ENCODE data around the gene DIP2B. TPM values are rescaled to one million over a fixed set of nuclear protein-coding genes. Genes with fewer than 3 reads are reported as not detected.
A peak's percentile ranks its signal among the peaks of the same experiment; 100 is the strongest.

DIP2B gene
- total RNA-seq, 1 donor from 2014 or later = 28.6 TPM

GRCh38 chr12:50620109-50620977, 115.6 kb downstream of the DIP2B start:
- H3K4me1 ChIP-seq = peaks cover 44% of the 10 kb centered on the region
- no peaks in the 10 kb centered on the region for H3K9me3 ChIP-seq
- H3K27me3 ChIP-seq = no peaks in the 10 kb centered on the region
- TF ChIP-seq CTCF (IDR thresholded peaks at IDR 0.05) = no peak
- intact Hi-C loops (cut with DNase I) = no loop called here
- no peak for DNase-seq
- ATAC-seq = peak; percentile 55
- no peak overlapping the region for H3K4me3 ChIP-seq
- H3K36me3 ChIP-seq = no peaks in the 10 kb centered on the region
- H3K27ac ChIP-seq = no peak overlapping the region

GRCh38 chr12:50620978-50621360, 116.2 kb downstream of the DIP2B start:
- no peak overlapping the region for H3K27ac ChIP-seq
- peaks cover 50% of the 10 kb centered on the region for H3K4me1 ChIP-seq
- no peaks in the 10 kb centered on the region for H3K36me3 ChIP-seq
- no peak for TF ChIP-seq CTCF (IDR thresholded peaks at IDR 0.05)
- intact Hi-C loops (cut with DNase I) = no loop called here
- H3K27me3 ChIP-seq = no peaks in the 10 kb centered on the region
- no peak for ATAC-seq
- no peak overlapping the region for H3K4me3 ChIP-seq
- DNase-seq = no peak
- no peaks in the 10 kb centered on the region for H3K9me3 ChIP-seq

GRCh38 chr12:50621399-50622300, 116.9 kb downstream of the DIP2B start:
- Histone ChIP-seq H3K36me3 (peaks cover 3% of the 10 kb centered on the region), H3K27me3 (no peaks in the 10 kb centered on the region), H3K9me3 (no peaks in the 10 kb centered on the region), H3K4me1 (peaks cover 53% of the 10 kb centered on the region), H3K4me3 (no peak overlapping the region), H3K27ac (no peak overlapping the region)
- intact Hi-C loops (cut with DNase I) = no loop called here
- peak; percentile 33 for ATAC-seq
- DNase-seq = no peak
- TF ChIP-seq CTCF (IDR thresholded peaks at IDR 0.05) = no peak

- ATAC-seq (no peak), DNase-seq (no peak)
- intact Hi-C loops (cut with DNase I) = no loop called here
- Histone ChIP-seq H3K36me3 (peaks cover 23% of the 10 kb centered on the region), H3K27ac (no peak overlapping the region), H3K4me3 (no peak overlapping the region), H3K27me3 (no peaks in the 10 kb centered on the region), H3K9me3 (no peaks in the 10 kb centered on the region), H3K4me1 (peaks cover 45% of the 10 kb centered on the region)
- TF ChIP-seq CTCF (IDR thresholded peaks at IDR 0.05) = no peak
Observed at GRCh38 chr12:50625029-50625925, 120.5 kb downstream of the DIP2B start.

GRCh38 chr12:50626026-50626425, 121.2 kb downstream of the DIP2B start:
- Histone ChIP-seq H3K27me3 (no peaks in the 10 kb centered on the region), H3K4me1 (peaks cover 38% of the 10 kb centered on the region), H3K9me3 (no peaks in the 10 kb centered on the region), H3K27ac (no peak overlapping the region), H3K36me3 (peaks cover 23% of the 10 kb centered on the region), H3K4me3 (no peak overlapping the region)
- TF ChIP-seq CTCF (IDR thresholded peaks at IDR 0.05) = no peak
- no peak for DNase-seq
- ATAC-seq = peak; percentile 56
- intact Hi-C loops (cut with DNase I) = no loop called here
